Epithelial cell of esophagus (primary cell): ENCODE results near the gene SEPTIN7.

Source experiments
- DNase-seq: peaks from one replicate; pipeline ENCODE4 v3.0.0; 2010; ENCODE audit warnings: low read depth
- H3K4me3 ChIP-seq: 2 replicates; pipeline ENCODE4 v1.5.1; 2011; ENCODE audit warnings: mild to moderate bottlenecking, low read length, control low read depth
- TF ChIP-seq, protein P1 (sequence below): IDR thresholded peaks from 2 replicates; pipeline ENCODE4 v1.5.1; 2011; ENCODE audit warnings: low read depth, mild to moderate bottlenecking, low read length, control low read depth, inconsistent platforms; ENCODE audit not compliant: insufficient read depth; ENCODE audit errors: missing control alignments

SEPTIN7 gene

DNA sequence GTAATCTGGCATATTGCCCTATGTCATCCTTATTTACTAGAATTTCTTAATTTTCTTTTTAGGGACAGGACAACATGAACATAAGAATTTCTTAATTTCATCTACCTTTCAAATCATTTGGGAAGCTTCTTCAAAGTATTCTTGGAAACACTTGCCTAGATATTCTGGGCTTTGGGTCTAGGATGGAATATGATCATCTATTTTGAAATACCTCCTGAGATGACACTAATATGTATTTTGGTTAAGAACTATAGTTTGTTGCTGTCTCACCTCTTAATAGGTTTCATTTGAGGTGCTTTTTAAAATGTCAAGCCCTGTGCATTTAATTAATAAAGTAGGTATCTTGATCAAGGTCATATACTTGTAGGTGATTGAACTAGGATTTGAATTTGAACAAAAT, 49.1 kb downstream of the SEPTIN7 start:
- TF ChIP-seq, protein P1, sequence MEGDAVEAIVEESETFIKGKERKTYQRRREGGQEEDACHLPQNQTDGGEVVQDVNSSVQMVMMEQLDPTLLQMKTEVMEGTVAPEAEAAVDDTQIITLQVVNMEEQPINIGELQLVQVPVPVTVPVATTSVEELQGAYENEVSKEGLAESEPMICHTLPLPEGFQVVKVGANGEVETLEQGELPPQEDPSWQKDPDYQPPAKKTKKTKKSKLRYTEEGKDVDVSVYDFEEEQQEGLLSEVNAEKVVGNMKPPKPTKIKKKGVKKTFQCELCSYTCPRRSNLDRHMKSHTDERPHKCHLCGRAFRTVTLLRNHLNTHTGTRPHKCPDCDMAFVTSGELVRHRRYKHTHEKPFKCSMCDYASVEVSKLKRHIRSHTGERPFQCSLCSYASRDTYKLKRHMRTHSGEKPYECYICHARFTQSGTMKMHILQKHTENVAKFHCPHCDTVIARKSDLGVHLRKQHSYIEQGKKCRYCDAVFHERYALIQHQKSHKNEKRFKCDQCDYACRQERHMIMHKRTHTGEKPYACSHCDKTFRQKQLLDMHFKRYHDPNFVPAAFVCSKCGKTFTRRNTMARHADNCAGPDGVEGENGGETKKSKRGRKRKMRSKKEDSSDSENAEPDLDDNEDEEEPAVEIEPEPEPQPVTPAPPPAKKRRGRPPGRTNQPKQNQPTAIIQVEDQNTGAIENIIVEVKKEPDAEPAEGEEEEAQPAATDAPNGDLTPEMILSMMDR: no peak
- DNase-seq: no peak
- H3K4me3 ChIP-seq: no peak overlapping the region
